Stimulated activated CD8-positive, alpha-beta memory T cell treated with anti-CD3 and anti-CD28 coated beads, Interleukin-4, amount 100 ng/mL, for 1 hour (primary cell): ENCODE measurements around the gene STK32A.
"Not testable (repeated sequence)": the region's sequence is repeated elsewhere in the genome, so short reads cannot be mapped to it uniquely, and the experiment has no call there.

ENCODE experiments used
- DNase-seq, 2 donors: peaks; one replicate each; pipeline ENCODE4 v3.0.0-alpha.2; 2020; ENCODE audit warnings: low read depth in 2 of 2, low spot score in 1 of 2

The STK32A gene

DNA sequence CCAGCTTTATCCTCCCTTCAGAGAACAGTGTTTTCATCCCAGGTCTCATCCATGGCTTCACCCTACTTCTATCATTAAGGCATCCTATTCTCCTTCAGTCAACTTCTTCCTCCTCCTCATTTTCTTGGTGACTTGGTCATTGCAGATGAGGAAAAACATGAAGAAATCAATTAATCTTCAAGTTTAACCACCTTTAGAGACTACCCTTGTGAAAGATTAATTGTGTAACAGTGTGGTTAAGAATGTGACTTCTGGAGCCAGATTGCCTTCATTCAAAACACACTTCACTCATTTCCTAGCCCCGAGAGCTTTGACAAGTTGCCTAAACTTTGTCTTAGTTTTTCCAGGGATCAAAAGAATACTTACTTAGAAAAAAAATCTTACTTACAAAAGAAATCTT is 110.0 kb downstream of the STK32A start:
- DNase-seq, result no peak

DNA sequence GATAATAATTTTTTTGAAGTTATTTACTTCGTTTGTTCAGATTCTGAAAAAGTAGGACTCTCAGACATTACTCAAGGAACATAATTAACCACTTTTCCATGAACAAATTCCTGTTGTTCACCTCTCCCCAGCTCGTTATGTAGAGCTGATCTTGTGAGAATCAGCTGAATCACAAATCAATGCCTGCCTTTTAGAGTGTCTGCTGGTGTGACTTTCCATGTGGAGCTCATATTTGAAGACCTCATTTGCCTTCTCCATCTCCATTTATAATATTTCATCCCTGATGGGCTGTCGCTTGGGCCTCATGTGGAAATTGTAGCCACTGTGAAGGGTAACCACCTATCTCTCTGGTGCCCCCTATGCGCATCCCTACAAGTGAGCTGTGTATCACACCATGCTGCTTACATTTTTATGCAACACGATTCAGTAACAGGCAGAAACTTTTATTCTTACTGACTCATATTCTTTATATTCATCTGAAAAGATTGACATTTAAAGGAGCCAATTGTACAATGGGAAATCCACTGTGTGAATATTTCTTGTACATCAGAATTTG is 111.3 kb downstream of the STK32A start:
- no peak for DNase-seq

DNA sequence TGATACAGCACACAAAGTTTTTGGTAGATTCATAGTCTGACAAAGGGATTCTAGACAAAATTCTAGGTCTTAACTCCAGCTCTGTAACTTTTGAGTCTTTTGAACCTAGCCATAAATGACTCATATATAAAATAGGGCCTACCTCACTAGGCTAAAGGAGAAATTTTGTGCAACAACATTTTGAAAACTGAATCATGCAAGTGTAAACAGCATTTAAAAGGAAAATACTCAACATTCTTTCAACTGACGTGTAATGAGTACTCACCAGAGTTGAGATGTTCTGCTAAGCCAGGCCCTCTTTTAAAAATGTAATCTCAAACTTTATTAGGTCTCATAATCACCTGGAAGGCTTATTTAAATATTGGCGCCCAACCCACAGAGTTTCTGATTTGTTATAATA is 113.2 kb downstream of the STK32A start:
- DNase-seq, result no peak

DNA sequence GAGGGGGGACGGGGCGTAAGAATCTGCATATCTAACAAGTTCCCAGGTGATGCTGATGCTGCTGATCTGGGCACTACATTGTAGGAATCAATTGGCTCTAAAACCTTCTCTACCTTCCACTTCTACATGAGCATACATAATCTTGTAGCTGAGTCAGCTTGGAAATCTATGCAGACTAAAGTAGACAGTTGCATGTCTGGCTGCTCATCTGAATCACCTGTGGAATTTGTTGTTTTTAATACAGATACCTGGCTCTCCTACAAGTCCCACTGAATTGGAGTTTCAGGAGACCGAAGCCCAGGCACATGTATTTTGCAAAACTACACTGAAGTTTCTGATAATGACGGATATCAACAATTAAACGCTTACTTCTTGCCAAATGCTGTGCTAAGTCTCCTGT is 113.6 kb downstream of the STK32A start:
- no peak for DNase-seq

DNA sequence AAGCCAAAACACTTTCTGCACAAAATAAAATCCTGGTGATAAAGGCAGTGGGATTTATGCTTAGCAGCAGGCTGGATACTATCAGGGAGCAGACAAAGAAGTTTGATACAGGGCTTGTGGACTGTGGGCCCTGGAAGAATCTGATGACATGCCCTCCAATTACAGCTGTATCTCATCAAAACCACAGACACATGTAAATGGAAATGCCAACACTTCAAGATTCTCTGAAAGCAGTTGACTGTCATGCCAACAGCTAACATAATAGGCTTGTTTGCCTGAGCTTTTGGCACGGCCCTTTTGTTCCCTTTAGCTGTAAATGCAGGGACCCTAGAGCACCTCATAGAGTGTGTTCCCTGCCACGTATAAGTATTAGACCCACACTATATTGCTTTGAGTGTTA is 114.4 kb downstream of the STK32A start:
- no peak for DNase-seq

DNA sequence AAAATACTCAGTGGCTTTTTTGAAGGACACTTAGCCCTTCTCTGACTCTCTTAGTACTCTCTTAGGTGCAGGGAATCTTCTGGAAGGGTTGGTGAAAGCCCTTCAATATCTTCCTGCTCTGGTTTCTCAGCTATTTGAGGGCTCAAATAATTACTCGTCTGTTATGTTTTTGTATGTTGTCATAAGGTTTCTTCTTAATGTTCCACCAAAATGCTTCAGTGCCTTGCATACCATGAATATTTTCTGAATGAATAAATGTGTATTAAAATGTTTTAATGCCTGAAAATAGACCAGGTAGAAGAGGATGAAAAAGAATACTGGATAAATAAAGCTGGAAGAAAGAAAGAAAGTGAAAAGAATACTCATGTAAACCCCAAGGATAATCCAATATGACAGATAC is 124.3 kb downstream of the STK32A start:
- DNase-seq, result no peak

DNA sequence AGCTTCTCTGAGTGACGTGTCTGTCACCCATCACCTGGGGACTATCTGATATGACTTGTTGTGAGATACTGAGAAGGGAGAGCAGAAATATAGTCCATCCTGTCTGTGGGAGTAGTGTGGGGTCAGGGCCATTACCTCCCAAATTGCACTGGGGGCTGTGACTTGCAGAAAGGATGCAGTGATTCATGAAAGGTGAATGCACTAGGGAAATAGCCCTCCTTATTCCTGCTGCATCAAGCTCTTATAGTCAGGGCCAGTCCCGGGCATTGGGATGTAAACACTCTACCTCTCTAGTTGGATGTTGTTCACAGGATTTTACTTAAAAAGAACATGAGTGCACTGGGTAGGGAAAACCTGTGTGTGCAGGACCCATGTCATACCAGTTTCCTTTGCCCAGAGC is 124.8 kb downstream of the STK32A start:
- no peak for DNase-seq

DNA sequence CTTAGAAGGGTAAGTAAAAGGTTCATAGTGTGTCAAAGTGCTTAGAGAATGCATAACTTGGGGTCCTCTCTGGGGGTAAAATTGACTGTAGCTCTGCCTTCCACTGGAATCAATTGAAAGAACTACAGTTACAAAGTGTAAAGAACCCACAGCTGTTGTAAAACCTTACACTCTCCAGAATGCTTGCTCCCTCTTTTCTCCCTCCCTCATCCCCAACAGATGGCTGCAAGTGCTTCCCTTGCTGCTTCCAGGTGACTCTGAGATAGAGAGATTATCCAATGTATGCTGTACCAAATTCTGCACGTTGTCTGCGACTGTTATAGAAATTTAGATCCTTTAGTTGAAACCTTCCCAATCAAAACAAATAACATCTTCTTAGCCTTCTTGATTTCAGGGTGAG is 126.0 kb downstream of the STK32A start:
- DNase-seq, result no peak

DNA sequence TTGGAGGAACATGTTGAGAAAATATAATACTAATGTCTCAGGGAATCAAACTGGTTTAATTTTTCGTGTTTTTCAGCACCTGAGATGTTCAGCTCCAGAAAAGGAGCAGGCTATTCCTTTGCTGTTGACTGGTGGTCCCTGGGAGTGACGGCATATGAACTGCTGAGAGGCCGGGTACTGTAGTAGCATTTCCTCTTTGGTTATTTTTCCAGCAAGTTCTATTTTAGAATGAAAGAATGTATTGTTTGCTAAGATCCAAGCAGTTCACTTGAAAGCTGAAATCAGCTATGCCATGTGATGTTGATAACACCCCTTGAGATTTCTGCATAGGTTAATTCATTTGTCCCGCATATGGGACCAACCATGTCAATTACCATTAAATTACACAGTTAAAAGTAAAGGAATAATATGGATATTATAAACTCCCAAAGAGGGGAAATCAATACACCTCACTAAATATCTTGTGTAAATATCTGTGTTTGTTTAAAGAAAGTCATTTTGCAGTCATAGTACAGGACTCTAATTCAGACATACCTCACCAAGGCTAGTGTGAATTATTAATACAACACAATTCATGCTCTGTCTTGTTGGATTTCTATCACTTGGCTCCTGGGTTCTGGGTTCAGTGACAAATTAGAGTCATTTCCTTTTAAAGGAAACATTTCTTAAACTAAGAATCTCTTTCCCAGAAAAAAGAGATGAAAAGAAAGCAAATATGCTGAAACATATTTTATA is 126.8 kb downstream of the STK32A start:
- DNase-seq, result no peak

DNA sequence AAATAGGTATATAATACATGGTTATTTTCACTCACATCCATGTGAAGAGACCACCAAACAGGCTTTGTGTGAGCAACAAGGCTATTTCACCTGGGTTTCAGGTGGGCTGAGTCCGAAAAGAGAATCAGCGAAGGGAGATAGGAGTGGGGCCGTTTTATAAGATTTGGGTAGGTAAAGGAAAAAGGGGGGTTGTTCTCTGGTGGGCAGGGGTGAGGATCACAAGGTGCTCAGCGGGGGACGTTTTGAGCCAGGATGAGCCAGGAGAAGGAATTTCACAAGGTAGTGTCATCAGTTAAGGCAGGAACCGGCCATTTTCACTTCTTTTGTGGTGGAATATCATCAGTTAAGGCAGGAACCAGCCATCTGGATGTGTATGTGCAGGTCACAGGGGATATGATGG is 132.6 kb downstream of the STK32A start:
- not testable (repeated sequence) for DNase-seq

DNA sequence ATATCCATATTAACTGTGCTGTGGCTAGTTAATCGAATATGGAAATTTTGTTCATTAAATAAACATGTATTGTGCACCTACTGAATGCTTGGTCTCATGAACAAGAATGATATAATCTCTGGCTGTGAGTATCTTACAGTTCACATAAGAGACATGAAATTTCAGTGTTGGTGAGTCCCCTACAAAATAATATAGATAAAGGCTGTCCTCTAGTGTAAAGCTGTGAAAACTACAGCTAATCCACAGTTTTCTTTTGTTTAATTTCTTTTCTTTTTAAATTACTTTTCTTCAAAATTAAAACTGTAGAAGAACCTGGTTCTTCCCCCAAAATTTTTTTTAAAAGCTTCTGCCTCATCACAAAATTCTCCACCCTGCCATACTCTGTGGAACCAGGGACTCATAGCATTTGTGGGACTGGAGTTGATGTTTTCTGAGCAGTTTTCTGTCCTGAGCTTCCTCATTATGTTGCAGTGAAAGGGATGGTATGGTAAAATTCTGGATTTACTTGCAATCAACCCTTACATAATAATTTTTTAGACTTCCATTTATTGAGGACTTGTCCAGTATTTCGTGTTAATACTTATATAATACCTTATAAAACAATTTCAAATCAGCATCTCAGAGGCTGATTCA is 135.0 kb downstream of the STK32A start:
- DNase-seq, result no peak

DNA sequence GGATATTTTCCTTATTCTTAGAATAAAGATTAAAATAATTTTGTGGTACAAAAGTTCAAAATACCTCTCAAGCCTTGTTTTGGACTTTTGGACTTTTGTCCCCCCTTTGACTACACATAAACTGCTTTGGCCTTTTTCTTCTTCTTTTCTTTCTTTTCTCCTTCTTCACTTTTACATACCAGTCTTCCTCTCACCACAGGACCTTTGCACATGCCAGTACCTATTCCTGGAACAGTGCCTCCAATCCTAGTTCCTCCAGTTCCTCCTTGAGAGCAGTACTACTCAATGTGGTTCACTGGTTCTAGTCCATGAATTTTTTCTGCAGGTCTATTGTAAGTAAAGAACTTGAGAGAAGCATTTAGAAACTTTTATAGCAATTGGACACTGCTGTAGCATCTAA is 136.5 kb downstream of the STK32A start:
- DNase-seq, result no peak

DNA sequence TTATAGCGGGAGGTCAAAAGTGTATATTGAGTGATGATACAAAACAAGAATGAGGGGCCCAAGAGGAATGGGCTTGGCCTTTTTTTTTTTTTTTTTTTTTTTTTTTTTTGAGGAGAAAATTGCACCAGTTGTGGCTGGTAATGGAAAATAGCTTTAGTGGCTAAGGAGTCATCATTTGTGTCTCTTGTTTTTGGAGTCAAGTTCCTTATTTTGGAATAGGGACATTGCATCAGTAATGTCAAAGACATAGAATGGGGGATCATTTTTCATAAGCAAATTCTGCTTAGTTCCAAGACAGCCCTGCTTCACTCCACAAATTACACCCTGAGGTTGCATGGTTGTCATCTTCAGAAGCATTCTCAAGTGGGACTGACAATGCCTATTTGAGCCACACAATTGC is 137.4 kb downstream of the STK32A start:
- DNase-seq, result no peak

DNA sequence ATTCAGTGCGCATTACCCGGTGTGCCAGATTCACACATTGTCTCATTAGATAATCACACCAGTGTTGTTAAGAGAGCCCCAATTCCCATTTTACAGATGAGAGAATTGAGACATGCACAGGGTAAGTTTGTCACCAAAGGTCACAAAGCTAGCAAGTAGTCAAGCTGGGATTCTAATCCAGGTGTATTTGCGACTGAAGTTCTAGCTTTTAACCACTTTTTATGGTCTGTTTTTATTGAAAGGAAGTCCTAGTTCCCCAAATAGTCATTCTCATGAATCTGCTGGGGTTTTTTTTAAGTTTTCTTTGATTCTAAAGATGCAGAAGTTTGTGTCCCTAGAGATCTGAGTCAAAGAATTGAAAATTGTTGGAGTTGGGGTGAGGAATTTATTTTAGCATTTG is 138.5 kb downstream of the STK32A start:
- no peak for DNase-seq

DNA sequence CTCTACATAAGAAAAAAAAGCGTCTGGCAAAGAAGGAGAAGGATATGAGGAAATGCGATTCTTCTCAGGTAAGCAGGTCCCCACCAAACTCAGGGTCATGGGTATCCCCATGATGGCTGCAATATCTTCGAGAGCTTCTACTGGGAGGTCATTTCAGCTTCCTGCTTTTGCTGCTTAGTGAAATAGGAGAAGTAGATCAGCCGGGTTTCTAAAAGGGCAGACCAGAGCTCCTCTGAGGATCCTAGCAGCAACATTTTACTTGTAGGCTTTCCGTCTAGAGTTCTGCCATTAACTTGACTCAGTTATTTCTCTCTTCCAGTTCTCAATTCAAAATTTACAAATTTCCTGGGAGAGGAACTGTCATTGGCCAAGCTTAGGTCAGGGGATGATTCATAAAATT is 140.3 kb downstream of the STK32A start:
- DNase-seq, result no peak

DNA sequence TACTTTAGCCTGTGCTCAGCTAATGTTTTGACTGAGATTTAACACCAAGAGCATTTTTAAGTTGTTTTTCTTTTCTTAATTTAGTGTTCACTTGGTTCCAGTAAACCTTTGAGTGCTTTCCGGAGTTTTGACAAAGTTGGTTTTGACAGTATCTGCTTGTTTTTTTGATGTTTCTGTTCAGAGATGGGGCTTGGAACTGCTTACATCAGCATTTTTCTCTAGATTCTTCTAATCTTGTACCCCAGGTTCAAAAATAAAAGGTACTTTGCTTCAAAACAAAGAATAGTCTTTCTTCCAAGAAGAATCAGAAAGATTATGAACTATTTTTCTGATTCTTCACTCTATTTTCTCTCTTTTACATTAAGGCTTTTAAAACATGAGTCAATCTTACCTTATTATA is 142.9 kb downstream of the STK32A start:
- DNase-seq, result no peak

DNA sequence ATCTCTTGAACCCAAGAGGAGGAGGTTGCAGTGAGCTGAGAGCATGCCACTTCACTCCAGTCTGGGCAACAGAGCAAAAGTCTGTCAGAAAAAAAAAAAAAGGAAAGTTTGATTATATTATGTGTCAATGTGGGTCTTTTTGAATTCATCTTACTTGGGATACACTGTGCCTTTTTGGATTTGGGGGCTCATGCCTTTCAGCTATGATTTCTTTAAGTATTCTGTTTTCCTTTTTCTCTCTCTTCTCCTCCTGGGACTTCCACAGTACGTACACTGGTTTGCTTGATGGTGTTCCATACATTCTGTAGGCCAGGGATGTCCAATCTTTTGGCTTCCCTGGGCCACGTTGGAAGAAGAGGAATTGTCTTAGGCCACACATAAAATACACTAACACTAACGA is 146.7 kb downstream of the STK32A start:
- no peak for DNase-seq

DNA sequence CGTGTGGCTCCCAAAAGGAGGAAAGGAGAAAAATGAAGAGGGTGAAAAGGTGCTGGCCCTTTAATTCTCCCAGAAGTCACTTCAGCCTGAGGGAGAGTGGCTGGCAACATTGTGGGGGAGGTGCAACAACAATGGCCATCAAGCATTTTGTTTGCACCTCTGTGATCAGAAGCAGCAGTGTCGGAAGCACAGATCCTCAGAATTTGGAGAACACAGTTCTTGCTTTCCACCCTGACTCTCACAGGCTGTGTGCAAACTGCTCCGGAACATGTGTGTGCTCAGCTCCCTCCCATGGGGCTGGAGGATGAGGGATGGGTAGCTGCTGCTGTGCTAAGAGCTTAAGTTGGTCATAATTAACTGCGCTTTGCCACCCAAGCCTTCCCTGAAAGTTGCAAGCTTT is 147.9 kb downstream of the STK32A start:
- DNase-seq, result no peak

DNA sequence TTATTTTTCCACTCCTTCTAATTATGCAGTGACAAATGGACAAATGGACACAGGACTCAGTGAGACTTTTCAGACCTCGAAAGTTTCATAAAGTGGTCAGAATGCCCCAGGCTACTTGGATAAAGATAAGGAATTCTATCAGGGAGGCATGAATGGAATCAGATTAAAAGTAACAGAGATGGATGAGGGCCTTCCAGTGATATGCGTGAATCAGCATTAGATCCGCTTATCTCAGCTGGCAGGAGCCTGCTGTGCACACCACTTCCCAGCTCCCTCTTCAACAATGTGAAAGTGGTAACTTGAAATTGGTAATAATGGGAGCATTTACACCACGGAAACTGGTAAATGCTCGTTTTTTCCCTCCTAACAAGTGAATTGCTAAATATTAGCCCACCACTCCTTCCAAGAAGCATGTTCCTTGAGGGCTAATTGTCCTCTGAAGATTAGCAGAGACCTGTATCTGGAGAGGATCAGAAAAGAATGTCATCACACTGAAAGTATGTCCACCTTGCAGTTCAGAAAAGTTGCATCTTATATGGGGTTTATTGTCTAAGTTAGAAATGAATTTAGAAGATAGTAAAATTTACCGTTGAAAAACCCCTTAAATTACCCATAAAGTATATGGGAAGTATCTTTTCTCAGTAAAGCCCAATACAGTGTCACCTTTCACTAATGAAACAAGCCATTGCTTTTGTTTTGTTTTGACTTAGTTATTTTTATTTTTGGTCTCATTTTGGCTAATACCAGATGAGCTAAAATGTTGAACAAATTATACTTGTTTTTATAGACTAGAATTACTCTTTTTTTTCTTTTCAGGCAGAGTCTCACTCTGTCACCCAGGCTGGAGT is 149.7 kb downstream of the STK32A start:
- DNase-seq, result no peak

DNA sequence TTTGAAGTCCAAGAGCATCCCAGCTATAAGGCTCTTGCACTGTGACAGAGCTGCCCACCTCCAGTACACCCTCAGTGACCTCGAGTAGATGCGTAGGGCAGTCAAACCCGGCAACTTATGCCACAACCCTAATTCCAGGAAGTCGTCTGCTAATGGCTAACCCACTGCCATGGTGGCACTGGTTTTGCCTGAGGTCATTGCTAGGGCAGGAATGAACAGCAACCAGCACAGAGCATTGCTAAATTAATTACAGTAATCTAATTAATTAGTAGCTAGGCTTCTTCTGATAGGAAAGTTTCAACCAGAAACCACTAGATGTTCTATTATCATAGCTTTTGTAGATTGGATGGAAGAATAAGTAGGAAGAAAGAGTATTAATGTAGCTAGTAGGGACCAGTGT is 152.3 kb downstream of the STK32A start:
- DNase-seq, result no peak

DNA sequence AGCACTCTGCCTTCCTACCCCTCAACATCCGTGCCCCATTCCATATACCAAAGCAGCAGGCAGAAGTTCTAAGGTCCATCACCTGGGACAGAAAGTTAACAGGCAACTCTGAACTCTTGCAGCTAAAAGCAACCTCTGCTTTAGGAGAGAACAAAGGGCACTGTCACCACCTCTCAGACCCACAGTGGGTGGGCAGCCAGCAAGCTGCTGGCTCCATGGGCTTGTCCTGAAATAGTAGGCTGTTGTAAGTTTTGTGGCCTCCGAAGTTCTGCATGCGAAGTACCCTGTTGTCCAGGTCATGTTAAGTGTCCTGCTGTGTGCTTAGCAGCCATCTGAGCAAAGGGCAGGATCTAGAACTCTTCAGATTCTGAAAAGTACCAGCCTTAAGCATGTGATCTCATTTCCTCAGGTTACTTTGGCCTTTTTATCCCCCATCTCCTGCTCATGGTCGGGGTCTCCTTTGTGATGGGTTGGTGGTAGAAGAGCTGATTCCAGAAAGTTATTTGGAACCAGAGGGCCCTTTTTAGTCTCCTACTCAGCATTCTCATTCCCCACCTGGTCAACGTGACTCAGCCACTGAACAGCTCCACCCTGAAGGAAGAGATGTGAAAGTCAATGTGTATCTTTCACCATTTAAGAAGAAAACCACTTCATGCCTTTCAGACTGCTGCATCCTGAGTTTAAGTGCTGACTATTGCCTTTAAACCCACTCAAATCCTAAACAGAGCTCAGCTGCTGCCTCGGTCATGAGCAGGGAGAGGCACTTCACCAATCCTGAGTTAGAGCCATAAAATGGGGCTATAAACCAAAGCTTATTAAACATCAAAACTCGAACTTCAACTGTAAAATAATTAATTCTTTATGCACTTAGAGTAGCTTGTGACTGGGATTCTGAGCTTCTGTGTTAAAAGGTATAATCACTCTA is 153.6 kb downstream of the STK32A start:
- no peak for DNase-seq
